ENCODE measurements around the gene ISG15.
"Not testable (repeated sequence)": the region's sequence is repeated elsewhere in the genome, so short reads cannot be mapped to it uniquely, and the experiment has no call there.

Gene ISG15

GRCh38 chr1:982765-983436, 30.4 kb upstream of the ISG15 start:
- Histone ChIP-seq H3K79me2 (ENCODE audit: control insufficient read depth, insufficient read depth, low read length) (no peaks in the 10 kb centered on the region), H3K9ac (ENCODE audit: low read length) (no peak overlapping the region), H3K56ac (ENCODE audit: low read length) (no peak overlapping the region), H3K4me3 (ENCODE audit: low read length) (no peak overlapping the region), H3K4me1 (ENCODE audit: control insufficient read depth, low read depth, low read length) (no peaks in the 10 kb centered on the region), H3K23ac (ENCODE audit: low read length) (no peak overlapping the region), H4K5ac (ENCODE audit: low read length) (no peak overlapping the region), H4K8ac (ENCODE audit: low read depth, low read length) (no peak overlapping the region), H2AK5ac (ENCODE audit: low read length) (no peak overlapping the region), H2BK120ac (ENCODE audit: low read depth, low read length) (no peak overlapping the region), H3K18ac (ENCODE audit: low read length) (no peak overlapping the region), H2BK15ac (replicated peaks; ENCODE audit: low read depth) (no peak overlapping the region), H3K4me2 (ENCODE audit: low read length) (no peak overlapping the region), H3K36me3 (ENCODE audit: control insufficient read depth, insufficient read depth, low read length) (no peaks in the 10 kb centered on the region), H3K79me1 (ENCODE audit: low read length) (no peaks in the 10 kb centered on the region), H2BK5ac (ENCODE audit: low read length) (no peak overlapping the region), H3K4ac (ENCODE audit: low read depth, low read length) (no peak overlapping the region), H3K27me3 (ENCODE audit: insufficient read depth, low read length, poor library complexity) (peaks cover 2% of the 10 kb centered on the region), H3K27ac (ENCODE audit: low read depth, low read length) (no peak overlapping the region)
- WGBS (ENCODE audit: extremely low coverage, insufficient coverage, low lambda C conversion rate), result no CpG with 5 or more reads among the region's 43 CpGs
- no peak for DNase-seq

DNA sequence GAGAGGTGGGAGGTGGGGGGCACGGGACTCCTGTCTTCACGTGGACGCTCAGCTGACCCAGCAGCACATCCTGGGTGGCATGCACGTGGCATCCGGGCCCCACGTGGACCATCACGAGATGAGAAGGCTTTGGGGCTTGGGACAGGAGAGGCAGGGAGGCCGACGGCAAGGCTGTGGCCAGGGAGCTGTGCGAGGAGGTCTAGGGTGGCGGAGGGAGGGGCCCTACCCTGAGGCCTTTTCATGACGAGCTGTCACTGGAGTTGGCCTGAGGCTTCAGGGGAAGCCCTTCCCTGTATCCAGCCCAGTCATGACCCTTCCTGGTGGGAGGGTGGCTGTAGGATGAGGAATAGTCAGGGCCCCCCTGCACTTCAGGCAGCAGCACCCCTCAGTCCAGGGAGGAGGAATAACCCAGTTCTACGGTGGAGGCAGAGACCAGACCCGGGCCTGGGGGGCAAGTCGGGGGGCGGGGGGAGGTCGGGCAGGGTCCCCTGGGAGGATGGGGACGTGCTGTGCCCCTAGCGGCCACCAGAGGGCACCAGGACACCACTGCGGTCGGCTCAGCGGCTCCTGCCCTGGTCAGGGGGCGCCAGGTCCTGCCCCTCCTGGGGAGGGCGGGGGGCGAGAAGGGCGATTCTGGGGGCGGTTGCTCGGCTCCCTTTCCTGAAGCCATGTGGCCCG, 29.4 kb upstream of the ISG15 start:
- Histone ChIP-seq H2AK5ac (ENCODE audit: low read length) (no peak overlapping the region), H3K27ac (ENCODE audit: low read depth, low read length) (no peak overlapping the region), H3K4ac (ENCODE audit: low read depth, low read length) (no peak overlapping the region), H3K4me3 (ENCODE audit: low read length) (no peak overlapping the region), H3K27me3 (ENCODE audit: insufficient read depth, low read length, poor library complexity) (peaks cover 4% of the 10 kb centered on the region), H3K79me1 (ENCODE audit: low read length) (no peaks in the 10 kb centered on the region), H3K23ac (ENCODE audit: low read length) (no peak overlapping the region), H3K79me2 (ENCODE audit: control insufficient read depth, insufficient read depth, low read length) (no peaks in the 10 kb centered on the region), H4K5ac (ENCODE audit: low read length) (no peak overlapping the region), H3K56ac (ENCODE audit: low read length) (peak overlapping the region; percentile 15), H3K4me2 (ENCODE audit: low read length) (no peak overlapping the region), H3K18ac (ENCODE audit: low read length) (no peak overlapping the region), H2BK15ac (replicated peaks; ENCODE audit: low read depth) (no peak overlapping the region), H3K9ac (ENCODE audit: low read length) (no peak overlapping the region), H2BK120ac (ENCODE audit: low read depth, low read length) (no peak overlapping the region), H2BK5ac (ENCODE audit: low read length) (no peak overlapping the region), H4K8ac (ENCODE audit: low read depth, low read length) (no peak overlapping the region), H3K36me3 (ENCODE audit: control insufficient read depth, insufficient read depth, low read length) (no peaks in the 10 kb centered on the region), H3K4me1 (ENCODE audit: control insufficient read depth, low read depth, low read length) (no peaks in the 10 kb centered on the region)
- no CpG with 5 or more reads among the region's 29 CpGs for WGBS (ENCODE audit: extremely low coverage, insufficient coverage, low lambda C conversion rate)
- peak; percentile 20 for DNase-seq

DNA sequence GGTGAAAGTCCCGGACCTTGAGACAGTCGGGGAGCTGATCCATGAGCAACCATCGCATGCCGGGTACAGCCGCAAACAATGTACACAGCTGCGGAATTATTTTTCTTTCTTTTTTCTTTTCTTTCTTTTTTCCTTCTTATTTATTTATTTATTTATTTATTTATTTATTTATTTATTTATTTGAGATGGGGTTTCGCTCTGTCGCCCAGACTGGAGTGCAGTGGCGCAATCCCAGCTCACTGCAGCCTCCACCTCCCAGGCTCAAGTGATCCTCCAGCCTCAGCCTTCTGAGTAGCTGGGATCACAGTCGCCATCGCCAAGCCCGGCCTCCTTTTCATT, 28.9 kb upstream of the ISG15 start:
- WGBS (ENCODE audit: extremely low coverage, insufficient coverage, low lambda C conversion rate), result no CpG with 5 or more reads among the region's 12 CpGs
- Histone ChIP-seq H3K4me1 (ENCODE audit: control insufficient read depth, low read depth, low read length) (no peaks in the 10 kb centered on the region), H3K4me3 (ENCODE audit: low read length) (no peak overlapping the region), H4K5ac (ENCODE audit: low read length) (no peak overlapping the region), H2AK5ac (ENCODE audit: low read length) (no peak overlapping the region), H3K79me2 (ENCODE audit: control insufficient read depth, insufficient read depth, low read length) (no peaks in the 10 kb centered on the region), H3K18ac (ENCODE audit: low read length) (no peak overlapping the region), H3K9ac (ENCODE audit: low read length) (no peak overlapping the region), H3K4me2 (ENCODE audit: low read length) (no peak overlapping the region), H3K56ac (ENCODE audit: low read length) (no peak overlapping the region), H2BK120ac (ENCODE audit: low read depth, low read length) (no peak overlapping the region), H3K36me3 (ENCODE audit: control insufficient read depth, insufficient read depth, low read length) (no peaks in the 10 kb centered on the region), H2BK5ac (ENCODE audit: low read length) (no peak overlapping the region), H3K27ac (ENCODE audit: low read depth, low read length) (no peak overlapping the region), H3K4ac (ENCODE audit: low read depth, low read length) (no peak overlapping the region), H4K8ac (ENCODE audit: low read depth, low read length) (no peak overlapping the region), H3K79me1 (ENCODE audit: low read length) (no peaks in the 10 kb centered on the region), H3K23ac (ENCODE audit: low read length) (no peak overlapping the region), H3K27me3 (ENCODE audit: insufficient read depth, low read length, poor library complexity) (peaks cover 4% of the 10 kb centered on the region), H2BK15ac (replicated peaks; ENCODE audit: low read depth) (no peak overlapping the region)
- DNase-seq, result no peak

DNA sequence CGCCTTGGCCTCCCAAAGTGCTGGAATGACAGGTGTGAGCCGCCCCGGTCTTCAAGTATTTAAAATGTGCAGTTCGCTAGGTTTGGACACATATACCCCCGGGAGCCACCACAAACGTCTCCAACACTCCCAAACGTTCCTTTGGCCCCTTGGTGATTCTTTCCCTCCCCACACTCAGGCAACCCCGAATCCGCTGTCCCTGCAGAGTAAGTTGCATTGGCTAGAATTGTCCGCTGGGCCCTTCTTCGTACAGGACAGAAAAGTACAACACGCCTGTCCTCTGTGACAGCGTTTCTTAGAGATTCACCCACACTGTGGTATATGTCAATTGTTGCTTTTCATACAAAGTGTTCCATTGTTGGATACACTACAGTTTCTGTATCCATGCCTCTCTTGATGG, 28.2 kb upstream of the ISG15 start:
- Histone ChIP-seq H3K79me1 (ENCODE audit: low read length) (no peaks in the 10 kb centered on the region), H3K79me2 (ENCODE audit: control insufficient read depth, insufficient read depth, low read length) (no peaks in the 10 kb centered on the region), H4K5ac (ENCODE audit: low read length) (no peak overlapping the region), H2BK15ac (replicated peaks; ENCODE audit: low read depth) (no peak overlapping the region), H3K18ac (ENCODE audit: low read length) (no peak overlapping the region), H3K36me3 (ENCODE audit: control insufficient read depth, insufficient read depth, low read length) (no peaks in the 10 kb centered on the region), H3K4ac (ENCODE audit: low read depth, low read length) (no peak overlapping the region), H2BK120ac (ENCODE audit: low read depth, low read length) (no peak overlapping the region), H3K4me2 (ENCODE audit: low read length) (no peak overlapping the region), H3K9ac (ENCODE audit: low read length) (no peak overlapping the region), H3K23ac (ENCODE audit: low read length) (no peak overlapping the region), H3K4me1 (ENCODE audit: control insufficient read depth, low read depth, low read length) (no peaks in the 10 kb centered on the region), H4K8ac (ENCODE audit: low read depth, low read length) (no peak overlapping the region), H3K27me3 (ENCODE audit: insufficient read depth, low read length, poor library complexity) (peaks cover 4% of the 10 kb centered on the region), H2AK5ac (ENCODE audit: low read length) (no peak overlapping the region), H3K56ac (ENCODE audit: low read length) (no peak overlapping the region), H2BK5ac (ENCODE audit: low read length) (no peak overlapping the region), H3K4me3 (ENCODE audit: low read length) (no peak overlapping the region), H3K27ac (ENCODE audit: low read depth, low read length) (no peak overlapping the region)
- no peak for DNase-seq
- WGBS (ENCODE audit: extremely low coverage, insufficient coverage, low lambda C conversion rate), result no CpG with 5 or more reads among the region's 13 CpGs

DNA sequence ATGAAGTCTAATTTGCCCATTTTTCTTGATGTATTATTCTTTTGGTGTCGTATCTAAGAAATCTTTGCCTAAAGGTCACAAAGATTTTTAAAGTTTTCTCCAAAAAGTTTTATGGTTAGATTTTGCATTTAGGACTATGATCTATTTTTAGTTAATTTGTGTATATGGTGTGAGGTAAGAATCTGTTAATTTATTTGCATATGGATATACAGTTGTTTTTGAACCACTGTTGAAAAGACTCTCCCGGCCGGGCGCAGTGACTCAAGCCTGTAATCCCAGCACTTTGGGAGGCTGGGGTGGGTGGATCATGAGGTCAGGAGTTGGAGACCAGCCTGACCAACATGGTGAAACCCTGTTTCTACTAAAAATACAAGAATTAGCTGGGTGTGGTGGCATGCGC, 25.2 kb upstream of the ISG15 start:
- no CpG with 5 or more reads among the region's 5 CpGs for WGBS (ENCODE audit: extremely low coverage, insufficient coverage, low lambda C conversion rate)
- not testable (repeated sequence) for H3K23ac ChIP-seq (ENCODE audit: low read length); H4K5ac ChIP-seq (ENCODE audit: low read length); H3K27ac ChIP-seq (ENCODE audit: low read depth, low read length); H3K79me2 ChIP-seq (ENCODE audit: control insufficient read depth, insufficient read depth, low read length); H2BK15ac ChIP-seq (replicated peaks; ENCODE audit: low read depth); H3K79me1 ChIP-seq (ENCODE audit: low read length); H2BK5ac ChIP-seq (ENCODE audit: low read length); H3K4me1 ChIP-seq (ENCODE audit: control insufficient read depth, low read depth, low read length); H3K36me3 ChIP-seq (ENCODE audit: control insufficient read depth, insufficient read depth, low read length); DNase-seq; H4K8ac ChIP-seq (ENCODE audit: low read depth, low read length); H2BK120ac ChIP-seq (ENCODE audit: low read depth, low read length); H3K18ac ChIP-seq (ENCODE audit: low read length); H3K27me3 ChIP-seq (ENCODE audit: insufficient read depth, low read length, poor library complexity); H3K4ac ChIP-seq (ENCODE audit: low read depth, low read length); H3K4me2 ChIP-seq (ENCODE audit: low read length); H3K56ac ChIP-seq (ENCODE audit: low read length); H3K9ac ChIP-seq (ENCODE audit: low read length); H3K4me3 ChIP-seq (ENCODE audit: low read length); H2AK5ac ChIP-seq (ENCODE audit: low read length)

DNA sequence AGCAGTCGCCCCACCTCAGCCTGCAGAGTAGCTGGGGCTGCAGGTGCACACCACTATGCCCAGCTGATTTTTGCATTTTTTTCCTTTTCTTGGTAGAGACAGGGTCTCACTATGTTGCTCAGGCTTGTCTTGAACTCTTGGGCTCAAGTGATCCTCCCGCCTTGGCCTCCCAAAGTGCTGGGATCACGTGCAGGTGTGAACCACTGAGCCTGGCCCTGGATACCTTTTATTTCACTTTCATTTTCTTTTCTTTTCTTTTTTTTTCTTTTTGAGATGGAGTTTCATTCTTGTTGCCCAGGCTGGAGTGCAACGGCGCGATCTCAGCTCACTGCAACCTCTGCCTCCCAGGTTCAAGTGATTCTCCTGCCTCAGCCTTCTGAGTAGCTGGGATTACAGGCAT, 22.0 kb upstream of the ISG15 start:
- DNase-seq; H2BK5ac ChIP-seq (ENCODE audit: low read length); H3K23ac ChIP-seq (ENCODE audit: low read length); H3K79me1 ChIP-seq (ENCODE audit: low read length); H3K18ac ChIP-seq (ENCODE audit: low read length); H3K27me3 ChIP-seq (ENCODE audit: insufficient read depth, low read length, poor library complexity); H3K27ac ChIP-seq (ENCODE audit: low read depth, low read length); H4K8ac ChIP-seq (ENCODE audit: low read depth, low read length); H3K4ac ChIP-seq (ENCODE audit: low read depth, low read length); H2BK15ac ChIP-seq (replicated peaks; ENCODE audit: low read depth); H4K5ac ChIP-seq (ENCODE audit: low read length); H2BK120ac ChIP-seq (ENCODE audit: low read depth, low read length); H3K36me3 ChIP-seq (ENCODE audit: control insufficient read depth, insufficient read depth, low read length); H3K4me3 ChIP-seq (ENCODE audit: low read length); H3K56ac ChIP-seq (ENCODE audit: low read length); H3K79me2 ChIP-seq (ENCODE audit: control insufficient read depth, insufficient read depth, low read length); H2AK5ac ChIP-seq (ENCODE audit: low read length); H3K4me1 ChIP-seq (ENCODE audit: control insufficient read depth, low read depth, low read length); H3K4me2 ChIP-seq (ENCODE audit: low read length); H3K9ac ChIP-seq (ENCODE audit: low read length): not testable (repeated sequence)
- no CpG with 5 or more reads among the region's 6 CpGs for WGBS (ENCODE audit: extremely low coverage, insufficient coverage, low lambda C conversion rate)

Data from mesendoderm (in vitro differentiated cells).